Naive B cell (primary cell): ENCODE results near the gene SPINT1. TPM values are rescaled to one million over a fixed set of nuclear protein-coding genes. Genes with fewer than 3 reads are reported as not detected.

Source experiments
- ATAC-seq, 2 donors: fragments of 150-1000 bp; cut with Tn5 transposase; 2 replicates each; pipeline ENCODE4 v1.10.0; 2021; ENCODE audit warnings: low read depth in 2 of 2, mild to moderate bottlenecking in 2 of 2, moderate library complexity in 2 of 2
- DNase-seq: peaks from one replicate; pipeline ENCODE4 v3.0.0; 2022
- H3K27ac Mint-ChIP-seq, 6 donors: one replicate each; pipeline ENCODE4 v1.8.0; 2020 to 2022; ENCODE audit warnings: mild to moderate bottlenecking in 6 of 6, mixed read lengths in 6 of 6, moderate library complexity in 5 of 6, inconsistent platforms in 2 of 6
- H3K27me3 Mint-ChIP-seq, 3 donors: one replicate each; pipeline ENCODE4 v1.8.0; 2021 to 2022; ENCODE audit warnings: mixed read lengths in 3 of 3, mild to moderate bottlenecking in 1 of 3
- H3K36me3 Mint-ChIP-seq, 2 donors: one replicate each; pipeline ENCODE4 v1.8.0; 2020 to 2022; ENCODE audit warnings: mixed read lengths in 2 of 2, inconsistent platforms in 1 of 2, mild to moderate bottlenecking in 1 of 2
- H3K4me1 Mint-ChIP-seq, 3 donors: one replicate each; pipeline ENCODE4 v1.8.0; 2020 to 2022; ENCODE audit warnings: mixed read lengths in 3 of 3, inconsistent platforms in 1 of 3, mild to moderate bottlenecking in 1 of 3, moderate library complexity in 1 of 3
- H3K4me3 Mint-ChIP-seq, 8 donors: one replicate each; pipeline ENCODE4 v1.8.0; 2020 to 2022; ENCODE audit warnings: mild to moderate bottlenecking in 8 of 8, mixed read lengths in 8 of 8, moderate library complexity in 8 of 8, inconsistent platforms in 2 of 8
- H3K9me3 Mint-ChIP-seq, 7 donors: one replicate each; pipeline ENCODE4 v1.8.0; 2020 to 2022; ENCODE audit warnings: mixed read lengths in 7 of 7, mild to moderate bottlenecking in 5 of 7, inconsistent platforms in 2 of 7, moderate library complexity in 1 of 7
- polyA plus RNA-seq, 6 donors: library from polyadenylated mRNA; unstranded; fragments of 300-500 nt; fragmentation: Illumina TruSeq; gene quantifications; one replicate each; pipeline ENCODE4 v1.2.3, GENCODE V29; 2021; ENCODE audit warnings: low read depth in 6 of 6

SPINT1 gene, protein sequence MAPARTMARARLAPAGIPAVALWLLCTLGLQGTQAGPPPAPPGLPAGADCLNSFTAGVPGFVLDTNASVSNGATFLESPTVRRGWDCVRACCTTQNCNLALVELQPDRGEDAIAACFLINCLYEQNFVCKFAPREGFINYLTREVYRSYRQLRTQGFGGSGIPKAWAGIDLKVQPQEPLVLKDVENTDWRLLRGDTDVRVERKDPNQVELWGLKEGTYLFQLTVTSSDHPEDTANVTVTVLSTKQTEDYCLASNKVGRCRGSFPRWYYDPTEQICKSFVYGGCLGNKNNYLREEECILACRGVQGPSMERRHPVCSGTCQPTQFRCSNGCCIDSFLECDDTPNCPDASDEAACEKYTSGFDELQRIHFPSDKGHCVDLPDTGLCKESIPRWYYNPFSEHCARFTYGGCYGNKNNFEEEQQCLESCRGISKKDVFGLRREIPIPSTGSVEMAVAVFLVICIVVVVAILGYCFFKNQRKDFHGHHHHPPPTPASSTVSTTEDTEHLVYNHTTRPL
- 1 to 10 TPM; 3.8 to 7.0 (median 5.4) TPM for polyA plus RNA-seq

DNA sequence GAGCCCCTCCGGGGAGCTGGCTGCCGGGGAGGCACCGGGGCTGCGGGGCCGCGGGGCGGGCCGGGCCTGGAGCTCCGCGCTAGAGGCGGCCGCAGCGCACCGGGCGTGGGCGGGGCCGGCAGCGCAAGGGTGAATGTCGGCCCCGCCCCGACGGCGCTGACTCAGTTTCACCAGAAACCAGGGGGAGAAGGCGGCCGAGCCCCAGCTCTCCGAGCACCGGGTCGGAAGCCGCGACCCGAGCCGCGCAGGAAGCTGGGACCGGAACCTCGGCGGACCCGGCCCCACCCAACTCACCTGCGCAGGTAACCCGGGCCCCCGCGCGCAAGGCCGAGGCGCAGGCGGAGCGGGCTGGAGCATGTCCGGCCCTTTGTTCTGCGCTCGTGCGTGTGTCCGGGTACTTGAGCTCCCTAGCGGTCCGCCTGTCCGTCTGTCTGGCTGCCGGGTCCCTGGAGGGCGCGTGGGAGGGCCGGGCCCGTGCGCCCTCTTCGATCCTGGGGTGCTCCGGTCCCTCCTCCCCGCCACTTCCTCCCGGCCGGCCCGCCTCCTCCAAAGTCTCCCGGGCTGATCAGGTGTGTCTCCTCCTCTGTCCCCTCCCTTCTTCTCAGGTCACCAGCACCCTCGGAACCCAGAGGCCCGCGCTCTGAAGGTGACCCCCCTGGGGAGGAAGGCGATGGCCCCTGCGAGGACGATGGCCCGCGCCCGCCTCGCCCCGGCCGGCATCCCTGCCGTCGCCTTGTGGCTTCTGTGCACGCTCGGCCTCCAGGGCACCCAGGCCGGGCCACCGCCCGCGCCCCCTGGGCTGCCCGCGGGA is at the start of gene SPINT1:
Gene SPINT1 (plus strand): TSS at position 164 of the 811 bp plus-strand sequence. CDS start 507 bp downstream, at position 671.
- DNase-seq (peak; percentile 26), ATAC-seq (peak; percentile 50 to 52)
- H3K36me3 Mint-ChIP-seq, result no peaks in the 10 kb centered on the region
- H3K4me1 Mint-ChIP-seq, result peaks cover 27 to 43% (median 39%) of the 10 kb centered on the region in 3 donors
- no peaks in the 10 kb centered on the region for H3K9me3 Mint-ChIP-seq
- peak within 1 kb of the TSS in 5 of 6 donors; percentile 10 to 84 (median 69) for H3K27ac Mint-ChIP-seq
- H3K4me3 Mint-ChIP-seq, result peak within 1 kb of the TSS; percentile 87 to 94 (median 92)
- no peaks in the 10 kb centered on the region for H3K27me3 Mint-ChIP-seq

GRCh38 chr15:40796041-40796440 is 47.8 kb upstream of the SPINT1 start:
- no peak for ATAC-seq
- no peak for DNase-seq
- H3K4me3 Mint-ChIP-seq, result no peak overlapping the region
- H3K27ac Mint-ChIP-seq, result no peak overlapping the region
- no peaks in the 10 kb centered on the region for H3K27me3 Mint-ChIP-seq
- no peaks in the 10 kb centered on the region for H3K9me3 Mint-ChIP-seq
- peaks cover 8 to 10% of the 10 kb centered on the region in 2 donors for H3K36me3 Mint-ChIP-seq
- peaks cover 24 to 31% (median 27%) of the 10 kb centered on the region in 3 donors for H3K4me1 Mint-ChIP-seq

DNA sequence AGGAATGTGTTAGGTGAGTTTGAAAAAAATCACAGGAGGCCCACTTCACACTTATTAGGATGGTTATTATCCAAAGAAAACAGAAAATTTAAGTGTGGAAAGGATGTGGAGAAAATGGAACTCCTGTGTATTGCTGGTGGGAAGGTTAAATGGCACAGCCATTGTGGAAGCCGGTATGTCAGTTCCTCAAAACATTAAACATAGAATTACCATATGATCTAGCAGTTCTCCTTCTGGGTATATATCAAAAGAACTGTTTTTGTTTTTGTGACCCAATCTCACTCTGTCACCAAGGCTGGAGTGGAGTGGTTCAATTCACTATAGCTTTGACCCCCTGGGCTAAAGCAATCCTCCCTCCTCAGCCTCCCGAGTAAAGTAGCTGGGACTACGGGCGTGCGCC is 47.3 kb upstream of the SPINT1 start:
- Mint-ChIP-seq H3K9me3 (no peaks in the 10 kb centered on the region), H3K4me1 (peaks cover 26 to 31% (median 30%) of the 10 kb centered on the region in 3 donors), H3K27me3 (no peaks in the 10 kb centered on the region), H3K36me3 (peaks cover 10% of the 10 kb centered on the region in 2 donors), H3K4me3 (no peak overlapping the region), H3K27ac (no peak overlapping the region)
- DNase-seq, result no peak
- no peak for ATAC-seq

GRCh38 chr15:40799523-40799922 is 44.3 kb upstream of the SPINT1 start:
- H3K27me3 Mint-ChIP-seq, result no peaks in the 10 kb centered on the region
- DNase-seq (no peak), ATAC-seq (no peak)
- no peak overlapping the region for H3K4me3 Mint-ChIP-seq
- no peak overlapping the region for H3K27ac Mint-ChIP-seq
- peaks cover 6 to 16% of the 10 kb centered on the region in 2 donors for H3K36me3 Mint-ChIP-seq
- no peaks in the 10 kb centered on the region for H3K9me3 Mint-ChIP-seq
- peaks cover 24 to 31% (median 26%) of the 10 kb centered on the region in 3 donors for H3K4me1 Mint-ChIP-seq

GRCh38 chr15:40803076-40803475 is 40.8 kb upstream of the SPINT1 start:
- peak overlapping the region in 1 of 8 donors; percentile 27 for H3K4me3 Mint-ChIP-seq
- no peaks in the 10 kb centered on the region for H3K27me3 Mint-ChIP-seq
- ATAC-seq, result no peak

GRCh38 chr15:40803688-40804087 is 40.2 kb upstream of the SPINT1 start:
- ATAC-seq, result no peak
- peak overlapping the region in 1 of 8 donors; percentile 27 for H3K4me3 Mint-ChIP-seq
- peak overlapping the region in 1 of 6 donors; percentile 54 for H3K27ac Mint-ChIP-seq
- H3K27me3 Mint-ChIP-seq, result no peaks in the 10 kb centered on the region
- no peaks in the 10 kb centered on the region for H3K9me3 Mint-ChIP-seq
- no peak for DNase-seq
- H3K4me1 Mint-ChIP-seq, result peaks cover 27 to 39% (median 28%) of the 10 kb centered on the region in 3 donors
- H3K36me3 Mint-ChIP-seq, result peaks cover 0 to 14% of the 10 kb centered on the region in 2 donors

More at GRCh38 chr15:40803076-40803475, 40.8 kb upstream of the SPINT1 start:
- Mint-ChIP-seq H3K9me3 (no peaks in the 10 kb centered on the region), H3K4me1 (peaks cover 29 to 39% (median 31%) of the 10 kb centered on the region in 3 donors), H3K36me3 (peaks cover 3 to 20% of the 10 kb centered on the region in 2 donors), H3K27ac (no peak overlapping the region)
- DNase-seq, result no peak

DNA sequence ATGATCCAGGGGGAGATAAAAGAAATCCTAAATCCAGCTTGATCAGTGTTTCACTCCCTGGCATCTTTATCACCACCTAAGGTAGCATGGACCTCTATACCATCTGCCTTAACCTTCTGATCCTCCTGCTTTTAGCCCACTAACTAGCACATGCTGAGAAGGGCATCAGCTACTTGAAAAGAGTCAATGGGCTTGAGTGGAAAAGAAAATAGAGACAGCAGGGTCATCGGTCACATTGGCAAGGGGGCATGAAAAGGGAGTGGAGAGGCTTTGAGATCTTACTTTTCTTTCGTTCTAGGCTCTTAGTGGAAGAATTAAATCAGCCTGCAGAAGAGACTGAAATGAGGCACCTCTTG is 37.2 kb upstream of the SPINT1 start:
- H3K4me3 Mint-ChIP-seq, result peak overlapping the region; percentile 94 to 100 (median 98)
- peaks cover 0 to 11% of the 10 kb centered on the region in 2 donors for H3K36me3 Mint-ChIP-seq
- DNase-seq, result no peak
- peaks cover 18 to 35% (median 22%) of the 10 kb centered on the region in 3 donors for H3K4me1 Mint-ChIP-seq
- no peak for ATAC-seq
- H3K27me3 Mint-ChIP-seq, result no peaks in the 10 kb centered on the region
- peak overlapping the region; percentile 90 to 99 (median 96) for H3K27ac Mint-ChIP-seq
- no peaks in the 10 kb centered on the region for H3K9me3 Mint-ChIP-seq

DNA sequence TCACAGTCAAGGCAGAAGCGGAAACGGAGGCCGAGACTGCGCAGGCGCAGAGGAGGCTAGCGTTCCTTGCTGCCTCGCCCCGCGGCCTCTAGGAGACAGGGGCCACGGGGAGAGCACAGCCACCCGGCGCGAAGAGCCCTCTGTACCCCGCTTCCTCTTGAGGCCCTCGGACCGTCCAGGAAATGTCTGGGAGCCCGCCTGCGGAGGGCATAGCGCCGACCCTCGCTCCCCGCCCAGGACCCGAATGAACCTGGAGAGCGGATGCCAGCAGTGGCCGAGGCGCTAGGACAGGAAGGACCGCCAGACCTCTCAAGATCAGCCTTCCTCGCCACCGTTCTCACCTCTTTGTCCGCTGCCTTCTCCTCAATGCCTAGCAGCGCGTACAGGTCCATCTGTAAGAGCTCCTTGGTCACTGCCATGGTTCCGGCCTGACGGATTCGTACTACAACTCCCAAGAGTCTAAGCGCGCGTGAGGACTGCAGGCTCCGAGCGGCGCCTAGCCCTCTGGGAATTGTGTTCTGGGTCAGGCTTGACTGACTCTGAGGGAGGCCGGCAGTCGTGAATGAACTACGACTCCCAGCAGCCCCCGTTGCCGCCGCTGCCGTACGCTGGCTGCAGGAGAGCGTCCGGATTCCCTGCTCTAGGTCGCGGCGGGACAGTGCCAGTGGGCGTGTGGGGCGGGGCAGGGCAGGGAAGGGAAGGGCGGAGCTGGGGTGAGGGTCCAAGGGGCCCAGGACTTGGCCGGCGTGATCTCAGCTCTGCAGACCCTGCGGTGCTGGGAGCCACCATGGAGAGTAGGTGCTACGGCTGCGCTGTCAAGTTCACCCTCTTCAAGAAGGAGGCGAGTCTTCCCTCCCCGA is 36.6 kb upstream of the SPINT1 start, which contains the start of the genes DNAJC17 and ZFYVE19:
Gene DNAJC17 (minus strand): TSS at position 446 of the 860 bp plus-strand sequence. CDS start 27 bp downstream, at position 419.
Gene ZFYVE19 (plus strand): TSS at position 62 of the 860 bp plus-strand sequence. CDS start 501 bp downstream, at position 563.
- peaks cover 14 to 32% (median 22%) of the 10 kb centered on the region in 3 donors for H3K4me1 Mint-ChIP-seq
- H3K4me3 Mint-ChIP-seq, result peak within 1 kb of the TSS; percentile 94 to 100 (median 98)
- no peaks in the 10 kb centered on the region for H3K9me3 Mint-ChIP-seq
- DNase-seq, result peak; percentile 91
- H3K27me3 Mint-ChIP-seq, result no peaks in the 10 kb centered on the region
- peaks cover 0 to 7% of the 10 kb centered on the region in 2 donors for H3K36me3 Mint-ChIP-seq
- ATAC-seq, result peak; percentile 96 to 97
- H3K27ac Mint-ChIP-seq, result peak within 1 kb of the TSS; percentile 90 to 99 (median 96)

DNA sequence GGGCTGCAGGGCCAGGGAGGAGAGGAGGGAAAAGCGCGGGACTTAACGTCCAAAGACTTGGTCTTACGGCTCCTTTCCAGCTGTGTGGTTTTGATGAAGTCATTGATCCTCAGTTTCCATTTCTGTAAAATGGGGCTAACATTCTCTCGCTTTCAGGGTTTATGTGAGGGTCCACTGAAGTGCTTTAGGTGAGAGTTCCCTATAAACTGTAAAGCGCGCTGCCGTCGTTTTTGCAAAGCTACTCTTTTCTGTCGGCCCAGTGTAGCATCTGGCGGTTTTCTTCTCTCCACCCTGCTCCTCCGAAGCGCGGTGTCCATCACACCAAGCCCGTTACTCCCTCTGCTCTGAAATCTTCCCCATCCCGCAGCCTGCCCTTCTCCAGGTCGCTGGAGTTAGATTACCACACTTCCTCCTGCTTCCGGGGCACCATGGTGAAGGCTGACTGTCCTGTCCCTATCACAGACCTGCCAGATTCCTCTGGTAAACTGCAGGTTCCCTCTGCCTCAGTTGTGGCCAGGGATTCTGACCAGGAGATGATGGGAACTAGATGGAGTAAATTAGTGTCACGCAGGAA is 35.9 kb upstream of the SPINT1 start:
- ATAC-seq (no peak), DNase-seq (no peak)
- Mint-ChIP-seq H3K9me3 (no peaks in the 10 kb centered on the region), H3K4me3 (peak overlapping the region; percentile 94 to 100 (median 98)), H3K27ac (peak overlapping the region in 4 of 6 donors; percentile 58 to 99 (median 95)), H3K36me3 (peaks cover 0 to 7% of the 10 kb centered on the region in 2 donors), H3K4me1 (peaks cover 14 to 32% (median 22%) of the 10 kb centered on the region in 3 donors), H3K27me3 (no peaks in the 10 kb centered on the region)

DNA sequence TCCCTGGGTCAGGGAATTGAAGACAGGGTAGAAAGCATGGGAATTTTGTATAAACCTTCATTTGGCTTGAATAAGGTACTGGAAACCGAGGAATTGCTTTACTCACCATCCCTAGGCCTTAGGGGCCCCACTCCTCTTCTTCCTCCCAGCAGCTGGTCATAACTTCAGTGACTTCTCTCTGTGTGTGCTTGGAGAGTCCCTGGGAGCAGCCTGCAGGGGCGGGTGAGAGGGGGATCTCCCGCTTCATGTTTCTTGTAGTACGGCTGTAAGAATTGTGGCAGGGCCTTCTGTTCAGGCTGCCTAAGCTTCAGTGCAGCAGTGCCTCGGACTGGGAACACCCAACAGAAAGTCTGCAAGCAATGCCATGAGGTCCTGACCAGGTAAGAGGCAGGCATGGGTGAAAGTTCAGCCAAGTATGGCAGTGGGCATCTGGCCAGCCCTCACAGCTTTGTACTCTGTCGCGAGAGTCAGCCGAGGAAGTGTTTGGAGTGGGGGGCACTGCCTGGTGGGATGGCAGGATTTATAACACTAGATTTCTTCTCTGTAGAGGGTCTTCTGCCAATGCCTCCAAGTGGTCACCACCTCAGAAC is 34.9 kb upstream of the SPINT1 start:
- DNase-seq (no peak), ATAC-seq (no peak)
- Mint-ChIP-seq H3K4me3 (peak overlapping the region; percentile 68 to 100 (median 96)), H3K27me3 (no peaks in the 10 kb centered on the region), H3K9me3 (no peaks in the 10 kb centered on the region), H3K36me3 (peaks cover 0 to 7% of the 10 kb centered on the region in 2 donors), H3K27ac (peak overlapping the region in 1 of 6 donors; percentile 71), H3K4me1 (peaks cover 14 to 27% (median 22%) of the 10 kb centered on the region in 3 donors)

- Mint-ChIP-seq H3K27me3 (no peaks in the 10 kb centered on the region), H3K4me1 (peaks cover 4 to 8% (median 6%) of the 10 kb centered on the region in 3 donors), H3K9me3 (no peaks in the 10 kb centered on the region), H3K4me3 (no peak overlapping the region), H3K36me3 (peaks cover 0 to 12% of the 10 kb centered on the region in 2 donors), H3K27ac (no peak overlapping the region)
- DNase-seq (no peak), ATAC-seq (no peak)
These were observed 31.0 kb upstream of the SPINT1 start for GRCh38 chr15:40812721-40813425.
